Liver (tissue), 3 donors: ENCODE data around the gene IL21.

ENCODE experiments used
- TF ChIP-seq, protein P1 (sequence below): fragments of 150-350 bp; IDR thresholded peaks from 2 replicates; pipeline ENCODE4 v1.5.1; 2017; ENCODE audit warnings: improper control_type of control experiment, low read depth, low read length; ENCODE audit not compliant: missing input control
- TF ChIP-seq, protein P2 (sequence below): IDR thresholded peaks from 2 replicates; pipeline ENCODE4 v1.6.1; 2016; ENCODE audit warnings: antibody characterized with exemption
- donor health status: healthy.
- donor health status: healthy.

DNA sequence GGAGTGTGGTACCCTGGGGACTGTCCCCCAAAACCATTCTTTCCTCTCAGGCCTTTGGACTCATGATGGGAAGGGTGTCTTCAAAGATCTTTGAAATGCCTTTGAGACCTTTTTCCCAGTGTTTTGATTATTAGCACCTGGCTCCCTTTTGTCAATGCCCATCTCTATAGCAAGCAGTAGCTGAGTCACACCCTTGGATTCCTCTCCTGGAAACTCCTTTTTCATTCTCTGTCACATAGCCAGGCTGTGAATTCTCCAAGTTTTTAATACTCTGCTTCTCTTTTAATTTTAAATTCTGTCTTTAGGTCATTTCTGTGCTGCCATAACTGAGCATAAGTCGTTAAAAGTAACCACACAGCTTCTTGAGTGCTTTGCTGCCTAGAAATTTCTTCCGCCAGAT is 29.7 kb downstream of the IL21 start:
- TF ChIP-seq, protein P1, sequence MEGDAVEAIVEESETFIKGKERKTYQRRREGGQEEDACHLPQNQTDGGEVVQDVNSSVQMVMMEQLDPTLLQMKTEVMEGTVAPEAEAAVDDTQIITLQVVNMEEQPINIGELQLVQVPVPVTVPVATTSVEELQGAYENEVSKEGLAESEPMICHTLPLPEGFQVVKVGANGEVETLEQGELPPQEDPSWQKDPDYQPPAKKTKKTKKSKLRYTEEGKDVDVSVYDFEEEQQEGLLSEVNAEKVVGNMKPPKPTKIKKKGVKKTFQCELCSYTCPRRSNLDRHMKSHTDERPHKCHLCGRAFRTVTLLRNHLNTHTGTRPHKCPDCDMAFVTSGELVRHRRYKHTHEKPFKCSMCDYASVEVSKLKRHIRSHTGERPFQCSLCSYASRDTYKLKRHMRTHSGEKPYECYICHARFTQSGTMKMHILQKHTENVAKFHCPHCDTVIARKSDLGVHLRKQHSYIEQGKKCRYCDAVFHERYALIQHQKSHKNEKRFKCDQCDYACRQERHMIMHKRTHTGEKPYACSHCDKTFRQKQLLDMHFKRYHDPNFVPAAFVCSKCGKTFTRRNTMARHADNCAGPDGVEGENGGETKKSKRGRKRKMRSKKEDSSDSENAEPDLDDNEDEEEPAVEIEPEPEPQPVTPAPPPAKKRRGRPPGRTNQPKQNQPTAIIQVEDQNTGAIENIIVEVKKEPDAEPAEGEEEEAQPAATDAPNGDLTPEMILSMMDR, result no peak
- TF ChIP-seq, protein P2, sequence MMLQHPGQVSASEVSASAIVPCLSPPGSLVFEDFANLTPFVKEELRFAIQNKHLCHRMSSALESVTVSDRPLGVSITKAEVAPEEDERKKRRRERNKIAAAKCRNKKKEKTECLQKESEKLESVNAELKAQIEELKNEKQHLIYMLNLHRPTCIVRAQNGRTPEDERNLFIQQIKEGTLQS, result no peak
